BLaER1 (cell line): ENCODE data around the gene CARS2.

ENCODE experiments used
- H3K27ac ChIP-seq: shearing (Covaris generic); formaldehyde crosslinking; 2 replicates; pipeline ENCODE4 v1.8.1; 2022
- H3K27me3 ChIP-seq: shearing (Covaris generic); formaldehyde crosslinking; 2 replicates; pipeline ENCODE4 v1.8.1; 2022
- H3K36me3 ChIP-seq: shearing (Covaris generic); formaldehyde crosslinking; 2 replicates; pipeline ENCODE4 v1.8.1; 2022
- H3K4me1 ChIP-seq: shearing (Covaris generic); formaldehyde crosslinking; 2 replicates; pipeline ENCODE4 v1.8.1; 2022
- H3K4me2 ChIP-seq: shearing (Covaris generic); formaldehyde crosslinking; 2 replicates; pipeline ENCODE4 v1.8.1; 2022
- H3K4me3 ChIP-seq: shearing (Covaris generic); formaldehyde crosslinking; 2 replicates; pipeline ENCODE4 v1.8.1; 2022
- H3K9ac ChIP-seq: shearing (Covaris generic); formaldehyde crosslinking; 2 replicates; pipeline ENCODE4 v1.8.1; 2022
- H3K9me3 ChIP-seq: shearing (Covaris generic); formaldehyde crosslinking; 2 replicates; pipeline ENCODE4 v1.8.1; 2022
- H4K20me1 ChIP-seq: shearing (Covaris generic); formaldehyde crosslinking; 2 replicates; pipeline ENCODE4 v1.8.1; 2022
- Cebpa-rat ChIP-seq: shearing (Covaris generic); IDR thresholded peaks from 2 replicates; pipeline ENCODE4 v1.8.1; 2022

The CARS2 gene

DNA sequence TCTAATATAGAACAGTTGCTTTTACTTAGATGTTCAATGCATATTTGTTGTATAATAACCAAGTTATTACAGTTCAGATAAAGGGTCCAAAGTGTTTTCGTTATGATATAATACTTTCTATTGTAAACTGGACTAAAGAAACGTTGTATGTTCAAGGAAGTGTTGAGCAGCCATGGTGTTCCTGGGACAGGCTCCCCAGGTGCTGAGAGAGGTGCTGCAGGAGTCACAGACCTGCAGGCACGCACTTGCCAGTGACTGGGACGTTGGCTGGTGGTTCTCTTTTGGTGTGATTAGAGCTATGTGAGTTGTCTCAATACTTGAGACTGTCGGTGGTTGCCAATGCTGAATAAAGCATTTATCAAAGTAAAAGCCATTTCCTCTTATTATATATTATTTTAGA is 17.1 kb upstream of the CARS2 start:
- no peak for TF ChIP-seq Cebpa-rat
- H4K20me1 ChIP-seq = peaks cover 63% of the 10 kb centered on the region
- peaks cover 34% of the 10 kb centered on the region for H3K36me3 ChIP-seq
- no peak overlapping the region for H3K27ac ChIP-seq
- peaks cover 23% of the 10 kb centered on the region for H3K4me1 ChIP-seq
- no peaks in the 10 kb centered on the region for H3K9me3 ChIP-seq
- H3K9ac ChIP-seq = no peak overlapping the region
- no peaks in the 10 kb centered on the region for H3K27me3 ChIP-seq
- H3K4me3 ChIP-seq = no peak overlapping the region
- H3K4me2 ChIP-seq = no peak overlapping the region

GRCh38 chr13:110719036-110719710 is 13.3 kb upstream of the CARS2 start:
- Histone ChIP-seq H3K4me2 (no peak overlapping the region), H3K36me3 (peaks cover 34% of the 10 kb centered on the region), H3K4me1 (peaks cover 20% of the 10 kb centered on the region), H4K20me1 (peaks cover 90% of the 10 kb centered on the region), H3K9me3 (no peaks in the 10 kb centered on the region), H3K4me3 (no peak overlapping the region), H3K9ac (0 out of 2 replicates have a peak overlapping the region, but pooled peaks have one; percentile 15), H3K27ac (no peak overlapping the region), H3K27me3 (no peaks in the 10 kb centered on the region)
- TF ChIP-seq Cebpa-rat = no peak

GRCh38 chr13:110716247-110716515 is 10.3 kb upstream of the CARS2 start:
- Histone ChIP-seq H4K20me1 (peaks cover 61% of the 10 kb centered on the region), H3K4me2 (peak overlapping the region; percentile 96), H3K4me3 (peak overlapping the region; percentile 79)

DNA sequence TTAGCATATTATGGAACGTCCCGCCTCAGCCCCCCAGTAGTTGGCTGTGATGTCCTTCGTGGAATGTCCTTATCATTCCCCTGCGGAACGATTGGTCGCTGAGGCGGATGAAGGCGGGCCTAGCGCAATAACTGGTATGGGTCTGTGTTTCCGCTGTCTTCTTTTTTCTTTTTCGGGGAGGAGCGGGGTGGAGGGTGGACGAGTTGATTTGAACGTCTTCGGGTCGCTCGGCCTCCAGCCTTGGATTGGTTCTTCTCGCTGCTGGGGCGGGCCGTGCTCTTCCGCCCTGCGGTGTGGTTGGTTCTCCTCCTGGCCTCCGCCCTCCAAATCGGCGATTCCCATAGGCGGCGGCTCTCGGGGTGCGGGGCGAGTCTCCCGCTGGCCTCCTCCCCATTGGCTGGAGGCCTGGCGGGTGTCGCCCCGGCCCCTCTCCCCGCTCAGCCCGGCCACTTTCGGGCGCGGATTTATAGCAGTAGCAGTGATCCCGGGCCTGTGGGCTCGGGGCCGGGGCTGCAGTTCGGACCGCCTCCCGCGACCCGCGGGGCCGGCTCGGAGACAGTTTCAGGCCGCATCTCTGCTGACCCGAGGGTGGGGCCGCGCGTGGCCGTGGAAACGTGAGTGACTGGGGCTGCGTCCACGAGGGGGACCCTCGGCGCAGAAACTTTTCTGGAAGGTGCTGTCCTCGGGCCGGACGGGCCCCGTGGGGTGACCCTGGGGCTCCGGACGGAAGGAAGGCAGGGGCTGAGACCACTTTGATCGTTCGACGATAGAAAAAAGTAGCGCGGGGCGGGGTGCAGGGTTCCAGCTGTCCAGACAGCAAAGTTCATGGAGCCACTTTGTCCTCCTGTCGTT is 9.7 kb upstream of the CARS2 start:
- H3K27ac ChIP-seq = peak overlapping the region; percentile 81

More at GRCh38 chr13:110716247-110716515, 10.3 kb upstream of the CARS2 start:
- Histone ChIP-seq H3K4me1 (peaks cover 26% of the 10 kb centered on the region), H3K27ac (peak overlapping the region; percentile 81), H3K9me3 (no peaks in the 10 kb centered on the region), H3K36me3 (peaks cover 26% of the 10 kb centered on the region), H3K27me3 (no peaks in the 10 kb centered on the region), H3K9ac (peak overlapping the region; percentile 86)
- TF ChIP-seq Cebpa-rat = no peak

DNA sequence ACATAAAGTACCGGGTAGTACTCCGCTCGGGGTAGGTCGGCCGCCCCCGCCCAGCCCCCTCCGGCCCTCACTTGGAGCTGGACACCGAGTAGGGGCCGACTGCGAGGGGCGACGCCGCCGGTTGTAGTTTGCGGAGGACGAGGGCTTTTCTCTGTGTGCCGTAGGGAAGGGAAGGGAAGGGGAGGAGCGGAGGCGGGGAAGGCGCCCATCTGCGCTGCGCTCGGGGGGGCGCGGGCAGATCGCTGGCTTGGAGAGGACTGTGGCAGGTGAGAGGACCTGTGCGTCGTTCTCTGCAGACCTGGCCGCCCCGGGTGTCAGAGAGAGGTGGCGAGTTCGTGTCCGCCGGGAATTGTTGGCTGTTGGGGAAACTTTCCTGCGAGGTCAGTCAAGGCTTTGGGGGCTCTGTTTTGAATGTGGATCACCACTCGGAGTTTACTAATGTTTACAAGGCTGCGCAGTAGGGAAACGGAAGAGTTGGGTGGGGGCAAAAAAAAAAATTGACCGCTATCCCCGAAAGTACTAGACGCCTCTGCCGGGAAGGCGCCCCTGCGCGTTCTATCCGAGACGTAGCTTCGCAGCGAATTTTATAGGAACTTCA is 9.0 kb upstream of the CARS2 start:
- H3K9ac ChIP-seq = peak overlapping the region; percentile 94
- H3K4me1 ChIP-seq = peaks cover 36% of the 10 kb centered on the region
- H4K20me1 ChIP-seq = peaks cover 48% of the 10 kb centered on the region
- peak overlapping the region; percentile 73 for H3K4me2 ChIP-seq
- H3K27ac ChIP-seq = peak overlapping the region; percentile 97
- no peaks in the 10 kb centered on the region for H3K9me3 ChIP-seq
- TF ChIP-seq Cebpa-rat = no peak
- H3K36me3 ChIP-seq = peaks cover 13% of the 10 kb centered on the region
- peak overlapping the region; percentile 99 for H3K4me3 ChIP-seq
- no peaks in the 10 kb centered on the region for H3K27me3 ChIP-seq

More for the DNA sequence above, 9.7 kb upstream of the CARS2 start:
- Histone ChIP-seq H4K20me1 (peaks cover 55% of the 10 kb centered on the region), H3K4me2 (peak overlapping the region; percentile 96), H3K9me3 (no peaks in the 10 kb centered on the region), H3K27me3 (no peaks in the 10 kb centered on the region), H3K36me3 (peaks cover 20% of the 10 kb centered on the region), H3K4me3 (peak overlapping the region; percentile 99), H3K9ac (peak overlapping the region; percentile 86), H3K4me1 (peaks cover 31% of the 10 kb centered on the region)
- no peak for TF ChIP-seq Cebpa-rat

- peak overlapping the region; percentile 94 for H3K9ac ChIP-seq
- peaks cover 41% of the 10 kb centered on the region for H4K20me1 ChIP-seq
- peak overlapping the region; percentile 99 for H3K4me3 ChIP-seq
- H3K36me3 ChIP-seq = peaks cover 6% of the 10 kb centered on the region
- TF ChIP-seq Cebpa-rat = no peak
- peak overlapping the region; percentile 97 for H3K27ac ChIP-seq
- no peaks in the 10 kb centered on the region for H3K27me3 ChIP-seq
- H3K9me3 ChIP-seq = no peaks in the 10 kb centered on the region
- H3K4me2 ChIP-seq = peak overlapping the region; percentile 73
- peaks cover 41% of the 10 kb centered on the region for H3K4me1 ChIP-seq
Measured at GRCh38 chr13:110713981-110714796, 8.3 kb upstream of the CARS2 start.

DNA sequence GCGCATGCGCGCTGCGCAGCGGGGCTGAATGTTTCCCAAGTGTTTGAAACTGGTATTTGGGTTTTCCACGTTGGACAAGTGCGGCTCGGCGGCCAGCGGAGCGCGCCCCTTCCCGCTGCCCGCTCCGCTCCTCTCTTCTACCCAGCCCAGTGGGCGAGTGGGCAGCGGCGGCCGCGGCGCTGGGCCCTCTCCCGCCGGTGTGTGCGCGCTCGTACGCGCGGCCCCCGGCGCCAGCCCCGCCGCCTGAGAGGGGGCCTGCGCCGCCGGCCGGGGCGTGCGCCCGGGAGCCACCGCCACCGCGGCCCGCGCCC is 7.7 kb upstream of the CARS2 start, which contains the start of gene ING1:
TSS of gene ING1 (plus strand) at position 59 of the 311 bp plus-strand sequence. CDS start 450 bp downstream, outside the sequence.
- H3K9me3 ChIP-seq = no peaks in the 10 kb centered on the region
- peak within 1 kb of the TSS; percentile 99 for H3K4me3 ChIP-seq
- peak within 1 kb of the TSS; percentile 97 for H3K27ac ChIP-seq
- H3K4me2 ChIP-seq = peak within 1 kb of the TSS; percentile 91
- no peaks in the 10 kb centered on the region for H3K27me3 ChIP-seq
- peaks cover 41% of the 10 kb centered on the region for H3K4me1 ChIP-seq
- H3K9ac ChIP-seq = peak within 1 kb of the TSS; percentile 94
- no peak for TF ChIP-seq Cebpa-rat
- H4K20me1 ChIP-seq = peaks cover 35% of the 10 kb centered on the region
- no peaks in the 10 kb centered on the region; the same call in 1 of the 2 replicates for H3K36me3 ChIP-seq

GRCh38 chr13:110712849-110713641 is 7.1 kb upstream of the CARS2 start:
- peaks cover 38% of the 10 kb centered on the region for H3K4me1 ChIP-seq
- H3K9ac ChIP-seq = peak overlapping the region; percentile 94
- TF ChIP-seq Cebpa-rat = no peak
- H3K27ac ChIP-seq = peak overlapping the region; percentile 97
- H3K4me2 ChIP-seq = peak overlapping the region; percentile 91
- peak overlapping the region; percentile 99 for H3K4me3 ChIP-seq
- no peaks in the 10 kb centered on the region for H3K9me3 ChIP-seq
- H3K27me3 ChIP-seq = no peaks in the 10 kb centered on the region
- H4K20me1 ChIP-seq = peaks cover 30% of the 10 kb centered on the region
- H3K36me3 ChIP-seq = no peaks in the 10 kb centered on the region
